Endometrial microvascular endothelial cells (primary cell): ENCODE measurements around the gene ING5. TPM values are rescaled to one million over a fixed set of nuclear protein-coding genes. Genes with fewer than 3 reads are reported as not detected.
"Not testable (repeated sequence)": the region's sequence is repeated elsewhere in the genome, so short reads cannot be mapped to it uniquely, and the experiment has no call there.

Source experiments
- in situ Hi-C: cut with HindIII; loops from 2 replicates; pipeline ENCODE4 v1.10.0; 2017; ENCODE audit warnings: low sequenced_read_pairs, low pct_unique_long_range_greater_than_20kb; ENCODE audit errors: inconsistent ontology term
- total RNA-seq: library from RNA; depleted of rRNA; stranded (reverse); fragments of >200 nt; gene quantifications from one replicate; pipeline ENCODE4 v1.2.3, GENCODE V29; 2015; ENCODE audit errors: inconsistent ontology term

The ING5 gene
- total RNA-seq, 1 donor from 2014 or later, result 12.6 TPM

DNA sequence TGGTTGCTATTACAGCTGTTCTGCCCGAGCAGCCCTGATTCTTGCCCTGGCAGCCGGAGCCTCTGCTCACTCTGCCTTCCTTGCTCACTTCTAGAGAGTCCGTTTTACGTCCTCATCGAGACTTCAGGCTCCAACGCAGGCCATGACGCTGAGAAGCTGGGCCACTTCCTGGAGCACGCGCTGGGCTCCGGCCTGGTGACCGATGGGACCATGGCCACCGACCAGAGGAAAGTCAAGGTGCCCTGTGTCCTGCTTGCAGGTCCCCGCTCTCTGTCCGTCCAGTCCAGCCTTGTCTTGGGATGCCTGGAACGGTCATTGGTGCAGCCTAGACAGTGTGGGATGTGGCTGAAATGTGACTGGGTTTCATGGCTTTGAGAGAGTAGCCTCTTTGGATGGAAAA, 49.3 kb downstream of the ING5 start:
- in situ Hi-C loops, result no loop called here

DNA sequence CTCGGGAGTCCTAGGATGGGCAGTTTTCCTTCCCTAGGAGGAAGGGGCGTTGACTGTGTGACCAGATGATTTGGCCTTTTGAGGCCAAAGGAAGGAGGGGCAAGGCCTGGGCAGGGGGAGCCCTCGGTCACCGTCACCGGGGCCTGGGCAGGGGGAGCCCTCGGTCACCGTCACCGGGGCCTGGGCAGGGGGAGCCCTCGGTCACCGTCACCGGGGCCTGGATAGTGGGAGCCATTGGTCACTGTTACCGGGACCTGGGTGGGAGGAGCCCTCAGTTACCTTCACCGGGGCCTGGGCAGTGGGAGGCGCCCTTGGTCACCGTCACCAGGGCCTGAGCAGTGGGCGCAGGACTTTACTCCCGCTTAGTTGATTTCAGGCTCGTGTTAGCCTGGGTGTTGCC, 49.9 kb downstream of the ING5 start:
- in situ Hi-C loops, result no loop called here

DNA sequence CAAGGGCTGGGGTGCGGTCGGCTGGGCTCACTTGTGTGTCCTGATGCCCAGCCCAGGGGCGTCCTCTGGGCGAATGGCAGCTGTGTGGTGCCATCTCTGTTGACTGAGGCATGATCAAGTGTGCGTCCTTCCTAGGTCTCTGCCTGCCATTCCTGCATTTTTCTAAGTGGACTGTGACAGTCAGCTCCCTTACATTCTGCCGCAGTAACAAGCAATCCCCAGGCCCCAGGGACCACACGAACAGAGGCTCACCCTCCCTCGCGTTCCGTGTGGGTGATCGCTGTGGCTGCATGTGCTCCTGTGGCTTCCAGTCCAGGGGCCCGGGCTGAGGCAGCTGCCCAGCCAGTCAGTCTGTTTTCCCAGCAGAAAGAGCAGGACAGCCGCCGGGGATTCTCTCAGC, 50.4 kb downstream of the ING5 start:
- in situ Hi-C loops, result no loop called here

DNA sequence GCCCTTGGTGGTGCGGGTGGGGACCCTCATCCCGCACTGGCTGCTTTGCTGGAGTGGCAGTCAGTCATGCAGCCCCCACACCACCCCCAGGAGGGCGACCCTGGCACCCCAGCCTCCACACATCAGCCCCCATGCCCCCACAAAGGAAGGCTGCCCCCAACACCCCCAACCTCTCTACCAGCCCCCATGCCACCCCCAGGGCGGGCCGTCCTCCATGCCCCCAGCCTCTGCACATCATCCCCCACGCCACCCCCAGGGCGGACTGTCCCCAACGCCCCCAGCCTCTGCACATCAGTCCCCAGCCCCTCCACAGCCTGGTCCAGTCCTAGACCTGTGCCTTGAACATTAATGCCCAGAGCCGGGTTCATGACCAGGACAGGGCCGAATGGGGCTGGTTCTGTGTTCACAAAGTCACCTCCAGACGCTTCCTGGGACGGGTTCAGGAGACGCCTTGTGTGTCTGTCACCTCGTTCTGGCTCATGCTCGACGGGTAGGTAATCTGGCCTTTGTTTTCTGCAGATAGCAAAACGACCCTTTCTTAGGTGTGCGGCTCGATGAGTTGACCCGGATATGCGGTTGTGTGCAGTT, 50.9 kb downstream of the ING5 start:
- in situ Hi-C loops, result no loop called here

DNA sequence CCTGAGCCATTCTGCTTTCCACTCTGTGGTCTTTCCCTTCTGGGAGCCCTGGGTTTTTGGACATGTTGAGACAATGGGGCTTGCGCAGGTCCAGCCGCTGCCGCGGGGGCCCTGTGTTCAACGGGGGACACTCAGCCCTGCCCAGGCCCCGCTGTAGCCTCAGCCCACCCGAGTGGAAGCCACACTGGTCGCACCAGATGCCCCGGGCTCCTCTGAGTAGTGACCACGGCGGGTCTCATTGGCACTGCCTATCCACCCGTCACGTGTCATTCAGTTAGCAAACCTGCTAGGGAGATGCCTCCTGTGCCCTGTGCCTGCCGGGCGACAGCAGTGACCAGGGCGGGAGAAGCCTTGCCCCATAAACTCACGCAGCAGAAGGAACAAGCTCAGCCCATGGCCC, 51.7 kb downstream of the ING5 start:
- in situ Hi-C loops, result no loop called here

DNA sequence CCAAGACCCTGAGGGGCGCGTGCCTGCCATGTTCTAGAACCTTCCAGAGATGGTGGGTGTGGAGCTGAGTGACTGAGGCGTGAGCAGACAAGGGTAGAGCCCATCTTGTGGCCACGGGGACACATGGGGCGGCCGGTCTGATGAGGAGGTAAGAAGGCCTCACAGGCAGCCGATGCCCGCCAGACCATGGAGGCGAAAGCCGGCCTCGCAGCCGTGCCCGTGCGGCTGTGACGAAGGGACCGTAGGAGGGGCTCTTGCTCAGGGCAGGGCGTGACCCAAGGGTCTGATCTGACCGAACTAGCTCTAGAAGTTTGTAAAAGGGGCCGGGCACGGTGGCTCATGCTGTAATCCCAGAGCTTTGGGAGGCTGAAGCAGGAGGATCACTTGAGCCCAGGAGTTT, 52.2 kb downstream of the ING5 start:
- in situ Hi-C loops, result no loop called here

DNA sequence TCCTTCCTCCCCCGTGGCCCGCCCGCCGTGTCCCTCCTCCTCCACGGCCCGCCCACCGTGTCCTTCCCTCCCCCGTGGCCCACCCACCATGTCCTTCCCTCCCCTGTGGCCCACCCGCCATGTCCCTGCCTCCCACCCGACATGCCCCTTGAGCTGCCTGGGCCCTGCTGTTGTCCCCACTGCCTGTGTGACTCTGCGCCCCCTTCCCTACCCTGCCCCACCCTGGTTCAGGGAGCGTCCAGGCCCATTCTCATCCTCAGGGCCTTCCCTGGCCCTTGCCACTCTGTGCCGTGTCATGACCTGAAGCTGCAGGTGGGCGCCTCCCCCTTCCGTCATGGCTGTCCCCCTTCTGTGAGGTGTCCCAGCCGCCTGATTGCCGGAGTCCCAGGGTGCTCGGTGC, 53.3 kb downstream of the ING5 start:
- in situ Hi-C loops, result no loop called here

DNA sequence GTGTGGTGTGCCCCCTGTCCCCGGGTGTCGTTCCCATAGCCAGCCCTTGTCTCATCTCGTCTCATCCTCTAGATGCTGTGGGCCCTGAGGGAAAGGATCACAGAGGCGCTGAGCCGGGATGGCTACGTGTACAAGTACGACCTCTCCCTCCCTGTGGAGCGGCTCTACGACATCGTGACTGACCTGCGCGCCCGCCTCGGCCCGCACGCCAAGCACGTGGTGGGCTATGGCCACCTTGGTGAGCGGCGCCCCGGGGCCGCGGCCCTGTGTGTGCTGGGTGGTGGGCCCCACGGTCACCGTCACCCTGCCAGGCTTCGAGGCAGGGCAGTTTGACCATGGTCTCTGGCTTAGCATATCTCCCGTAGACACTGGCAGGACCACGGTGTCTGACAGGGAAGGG, 53.9 kb downstream of the ING5 start:
- in situ Hi-C loops, result no loop called here

DNA sequence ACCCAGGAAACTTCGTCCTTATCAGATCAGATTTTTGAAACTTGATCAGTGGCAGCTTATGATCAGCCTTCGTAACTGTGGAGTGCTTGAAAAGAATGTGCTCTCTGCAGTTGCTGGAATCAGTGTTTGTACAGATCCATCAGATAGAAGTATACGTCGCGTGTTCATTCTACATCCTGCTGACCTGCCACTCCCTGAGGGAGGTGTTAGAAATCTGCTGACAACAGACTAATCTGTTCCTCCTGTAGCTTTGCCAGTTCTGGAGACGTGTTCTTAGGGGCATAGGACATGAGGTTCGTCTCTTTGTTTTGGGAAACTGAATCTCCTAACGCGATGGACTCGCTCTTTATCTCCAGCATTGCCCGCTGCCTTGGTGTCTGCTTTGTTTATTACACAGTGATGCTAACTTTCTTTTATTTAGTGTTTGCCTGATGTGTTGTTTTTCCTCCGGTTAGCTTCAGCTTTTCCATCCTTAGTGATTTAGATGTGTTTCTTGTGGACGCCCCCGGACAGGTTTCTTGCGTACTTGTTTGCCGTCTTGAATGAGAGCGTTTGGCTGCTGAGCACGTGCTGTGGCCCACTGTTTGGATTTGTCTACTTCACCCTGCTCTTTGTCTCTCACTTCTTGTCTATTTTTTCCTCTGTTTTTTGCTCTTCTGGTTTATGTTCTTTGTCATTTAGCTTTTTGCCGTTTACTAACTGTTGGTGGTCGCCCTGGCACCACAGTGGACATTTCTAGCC, 57.4 kb downstream of the ING5 start:
- in situ Hi-C loops, result no loop called here

DNA sequence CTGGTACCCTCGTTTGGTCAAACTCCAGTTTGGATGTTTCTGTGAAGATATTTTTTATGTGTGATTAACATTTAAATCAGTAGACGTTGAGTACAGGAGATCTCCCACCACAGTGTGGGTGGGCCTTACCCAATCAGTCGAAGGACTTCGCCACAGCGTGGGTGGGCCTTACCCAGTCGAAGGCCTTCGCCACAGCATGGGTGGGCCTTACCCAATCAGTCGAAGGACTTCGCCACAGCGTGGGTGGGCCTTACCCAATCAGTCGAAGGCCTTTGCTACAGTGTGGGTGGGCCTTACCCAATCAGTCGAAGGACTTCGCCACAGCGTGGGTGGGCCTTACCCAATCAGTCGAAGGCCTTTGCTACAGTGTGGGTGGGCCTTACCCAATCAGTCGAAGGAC, 58.1 kb downstream of the ING5 start:
- in situ Hi-C loops, result not testable (repeated sequence)

DNA sequence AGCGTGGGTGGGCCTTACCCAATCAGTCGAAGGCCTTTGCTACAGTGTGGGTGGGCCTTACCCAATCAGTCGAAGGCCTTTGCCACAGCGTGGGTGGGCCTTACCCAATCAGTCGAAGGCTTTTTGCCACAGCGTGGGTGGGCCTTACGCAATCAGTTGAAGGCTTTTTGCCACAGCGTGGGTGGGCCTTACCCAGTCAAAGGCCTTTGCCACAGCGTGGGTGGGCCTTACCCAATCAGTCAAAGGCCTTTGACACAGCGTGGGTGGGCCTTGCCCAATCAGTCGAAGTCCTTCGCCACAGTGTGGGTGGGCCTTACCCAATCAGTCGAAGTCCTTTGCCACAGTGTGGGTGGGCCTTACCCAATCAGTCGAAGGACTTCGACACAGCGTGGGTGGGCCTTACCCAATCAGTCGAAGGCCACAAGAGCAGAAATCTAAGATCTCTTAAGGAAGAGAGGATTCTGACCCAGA, 58.5 kb downstream of the ING5 start:
- in situ Hi-C loops, result no loop called here

DNA sequence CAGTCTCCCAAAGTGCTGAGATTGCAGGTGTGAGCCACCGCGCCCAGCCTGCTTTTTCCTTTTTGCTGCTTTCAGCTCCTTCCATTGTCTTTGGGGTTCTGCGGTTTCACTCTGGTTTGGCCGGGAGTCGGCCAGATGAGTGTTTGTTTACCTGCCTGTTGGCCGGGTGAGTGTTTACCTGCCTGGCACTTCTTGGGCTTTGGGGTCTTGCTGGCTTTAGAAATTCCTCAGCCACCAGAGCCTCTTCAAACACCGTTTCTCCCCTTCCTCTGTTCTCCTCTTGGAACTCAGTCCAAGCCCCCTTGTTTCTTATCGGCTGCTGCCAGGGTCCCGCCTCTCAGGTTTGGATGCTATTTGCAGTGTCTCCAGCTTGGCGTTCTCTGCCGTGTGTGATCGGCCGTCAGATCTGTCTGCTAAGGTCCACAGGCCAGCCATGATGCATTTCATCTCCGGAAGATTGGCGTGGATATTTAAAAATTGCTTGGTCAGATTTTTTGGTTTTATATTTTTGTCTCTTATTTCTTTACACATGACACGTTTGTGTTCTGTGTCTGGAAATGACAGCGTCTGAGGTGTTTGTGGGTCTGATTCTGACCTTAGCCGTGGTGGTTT, 60.6 kb downstream of the ING5 start:
- in situ Hi-C loops, result no loop called here

DNA sequence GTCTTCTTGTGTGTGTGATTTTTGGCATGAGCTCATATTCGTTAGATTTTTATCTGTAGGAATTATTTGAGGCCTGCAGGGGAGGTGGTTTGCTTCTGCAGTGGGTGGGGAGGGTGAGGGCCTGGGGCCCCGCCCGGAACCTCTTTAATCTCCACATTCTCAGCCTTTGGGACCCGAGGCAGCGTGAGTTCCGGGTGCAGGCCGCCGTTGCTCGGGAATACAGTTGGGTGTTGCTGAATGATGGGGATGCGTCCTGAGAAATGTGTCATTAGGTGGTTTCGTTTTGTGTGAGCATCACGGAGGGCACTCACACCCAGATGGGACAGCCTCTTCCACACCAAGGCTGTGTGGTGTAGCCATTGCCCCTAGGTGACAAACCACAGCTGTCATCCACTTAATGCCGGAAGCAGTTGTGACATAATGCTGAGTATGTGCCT, 61.1 kb downstream of the ING5 start:
- in situ Hi-C loops, result no loop called here

DNA sequence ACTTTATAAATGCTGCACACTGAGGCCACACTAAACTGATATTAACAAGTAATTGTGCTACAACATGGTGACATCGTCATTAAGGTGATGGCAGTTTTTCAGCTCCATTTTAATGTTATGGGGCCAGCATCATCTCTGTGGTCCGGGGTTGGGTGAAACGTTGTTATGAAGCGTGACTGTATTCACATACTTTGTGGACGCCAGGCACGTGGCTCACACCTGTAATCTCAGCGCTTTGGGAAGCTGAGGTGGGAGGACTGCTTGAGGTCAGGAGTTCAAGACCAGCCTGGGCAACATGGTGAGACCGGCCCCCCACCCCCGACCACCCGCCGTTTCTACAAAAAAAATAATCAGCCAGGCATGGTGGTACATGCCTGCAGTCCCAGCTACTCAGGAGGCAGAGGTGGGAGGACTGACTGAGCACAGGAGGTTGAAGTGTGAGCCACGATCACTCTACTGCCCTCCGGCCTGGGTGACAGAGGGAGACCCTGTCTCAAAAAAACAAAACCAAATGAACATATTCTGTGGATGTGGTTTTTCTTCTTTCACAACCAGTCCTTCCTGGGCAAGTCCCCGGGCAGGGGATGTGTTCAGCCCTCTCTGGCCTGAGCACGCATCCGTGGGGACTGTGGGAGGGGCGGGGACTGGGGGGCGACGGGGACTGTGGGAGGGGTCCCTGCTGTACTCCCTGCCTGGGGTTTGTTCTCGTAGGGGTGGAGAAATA, 61.9 kb downstream of the ING5 start:
- in situ Hi-C loops, result no loop called here

DNA sequence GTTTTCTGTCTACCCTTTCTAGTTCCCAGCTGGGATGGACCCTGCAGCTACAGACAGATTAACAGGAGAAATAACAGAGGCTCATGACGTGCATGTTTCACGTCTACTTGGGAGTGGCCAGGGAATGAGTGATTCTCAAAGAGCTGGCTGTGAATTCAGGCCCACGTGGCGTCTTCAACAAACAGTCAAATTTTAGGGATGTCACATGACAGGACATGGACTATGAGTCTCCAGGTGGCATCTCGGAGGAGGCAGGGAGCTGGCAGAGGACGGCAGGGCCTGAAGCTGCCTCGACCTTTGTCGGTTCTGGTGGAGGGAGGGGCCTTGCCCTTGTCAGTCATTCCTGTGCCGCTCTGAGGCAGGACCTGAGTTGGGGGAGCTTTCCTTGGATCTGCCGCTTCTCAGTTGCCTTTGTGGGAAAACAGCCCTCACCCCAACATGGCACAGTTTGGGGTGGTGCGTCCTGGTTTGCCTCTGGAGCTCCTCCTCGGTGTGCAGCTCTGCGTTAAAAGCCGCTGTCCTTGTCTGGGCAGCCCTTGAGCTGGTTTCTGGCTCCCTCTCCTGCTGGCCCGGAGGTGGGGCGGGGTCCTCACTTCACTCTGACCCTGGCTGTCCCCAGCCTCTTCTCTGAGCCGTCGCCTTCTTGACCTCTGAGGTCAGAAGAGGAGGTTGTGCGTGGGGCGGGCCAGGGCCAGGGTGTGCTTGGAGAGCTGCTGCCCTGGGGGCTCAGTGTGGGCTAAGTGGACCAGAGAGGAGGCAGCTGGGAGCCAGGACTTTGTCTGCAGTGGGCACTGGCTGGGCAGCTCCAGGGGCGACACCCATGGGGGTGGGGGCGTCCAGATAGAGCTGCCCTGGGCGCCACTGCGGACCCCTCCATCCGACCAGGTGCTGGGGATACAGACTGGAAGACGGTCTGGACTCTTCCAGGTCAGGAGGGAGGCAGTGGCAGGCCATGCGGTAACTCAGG, 62.7 kb downstream of the ING5 start:
- in situ Hi-C loops, result no loop called here

DNA sequence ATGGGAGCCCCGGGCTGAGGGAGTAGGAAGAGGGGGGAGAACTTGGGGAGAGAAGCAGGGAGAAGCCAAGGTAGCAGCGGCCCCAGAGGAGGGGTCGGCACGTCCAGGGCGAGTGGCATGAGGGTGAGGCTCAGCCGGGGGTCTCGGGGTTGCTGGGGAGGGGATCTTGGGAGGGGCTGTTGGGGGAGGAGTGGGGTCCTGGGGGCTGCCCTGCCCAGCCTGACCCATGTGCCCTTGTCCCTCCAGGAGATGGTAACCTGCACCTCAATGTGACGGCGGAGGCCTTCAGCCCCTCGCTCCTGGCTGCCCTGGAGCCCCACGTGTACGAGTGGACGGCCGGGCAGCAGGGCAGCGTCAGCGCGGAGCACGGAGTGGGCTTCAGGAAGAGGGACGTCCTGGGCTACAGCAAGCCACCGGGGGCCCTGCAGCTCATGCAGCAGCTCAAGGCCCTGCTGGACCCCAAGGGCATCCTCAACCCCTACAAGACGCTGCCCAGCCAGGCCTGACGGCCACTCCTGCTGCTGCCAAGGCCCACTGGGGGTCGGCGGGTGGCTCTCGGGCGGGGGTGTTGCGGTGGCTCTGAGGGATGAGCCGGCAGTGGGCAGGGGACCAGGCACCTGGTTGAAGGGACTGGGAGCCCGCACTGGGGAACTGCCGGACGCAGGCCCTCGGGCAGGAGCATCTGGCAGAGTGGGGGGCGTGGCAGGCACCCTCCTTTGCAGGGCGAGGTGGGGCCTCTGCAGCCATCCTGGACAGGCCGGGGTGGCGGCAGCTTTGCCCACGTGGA, 65.8 kb downstream of the ING5 start:
- in situ Hi-C loops, result no loop called here

DNA sequence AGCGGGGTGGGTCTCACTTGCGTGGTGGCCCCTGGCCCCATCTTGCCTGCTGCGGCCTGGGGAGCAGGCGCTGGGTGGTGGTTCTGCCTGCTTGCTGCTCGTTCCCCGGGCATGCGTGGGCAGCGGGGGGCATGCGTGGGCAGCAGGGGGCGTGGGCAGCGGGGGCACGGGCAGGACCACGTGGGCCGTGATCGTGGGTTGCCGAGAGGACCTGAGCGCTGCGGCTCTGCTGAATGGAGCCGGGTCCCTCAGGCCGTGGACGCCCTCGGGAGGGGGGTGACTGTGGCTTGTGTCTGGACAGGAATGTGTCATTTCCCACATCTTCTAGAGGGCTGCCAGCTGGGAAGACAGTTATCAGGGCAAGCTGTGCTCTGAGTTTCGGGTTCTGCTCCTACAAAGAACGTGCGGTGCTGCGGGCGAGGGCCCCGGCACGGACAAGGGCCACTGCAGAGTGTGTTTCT, 66.4 kb downstream of the ING5 start:
- in situ Hi-C loops, result no loop called here

DNA sequence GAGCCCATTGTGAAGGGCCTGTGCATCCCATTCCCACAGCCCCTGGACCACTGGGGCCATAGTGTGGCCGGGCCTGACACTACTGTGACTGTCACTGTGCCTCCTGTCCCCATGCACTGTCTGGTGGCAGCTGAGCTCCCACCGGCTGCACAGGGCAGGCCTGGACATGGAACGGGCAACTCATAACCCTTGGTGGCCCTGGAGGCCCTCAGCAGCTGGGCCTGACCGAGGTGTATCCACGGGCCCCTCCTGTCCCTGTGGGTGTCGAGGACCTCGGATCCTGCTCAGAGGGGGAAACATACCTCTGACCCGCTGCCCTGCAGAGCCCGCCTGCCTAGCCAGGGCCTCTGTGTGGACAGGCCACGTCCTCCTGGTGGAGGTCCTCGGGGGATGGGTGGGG, 67.0 kb downstream of the ING5 start:
- in situ Hi-C loops, result no loop called here
